OCI-M2 (cell line): ENCODE results near the gene WFDC12.

ENCODE experiments used
- DNase-seq: peaks from one replicate; lab custom pipeline; 2025; ENCODE audit not compliant: unreplicated experiment; lab: John Stamatoyannopoulos, UW

Gene WFDC12

GRCh38 chr20:45115829-45116228 lies 8.4 kb downstream of the WFDC12 start:
- no peak for DNase-seq

GRCh38 chr20:45115386-45115774 lies 8.9 kb downstream of the WFDC12 start:
- no peak for DNase-seq

- no peak for DNase-seq
These were observed 9.5 kb downstream of the WFDC12 start, which contains the start of gene WFDC5 for GRCh38 chr20:45114465-45115385. Gene WFDC5 (minus strand): TSS chr20:45115174. CDS start chr20:45115083, 91 bp downstream.

- no peak for DNase-seq
These were observed 10.4 kb downstream of the WFDC12 start for GRCh38 chr20:45113865-45114264.

GRCh38 chr20:45112754-45113153 lies 11.5 kb downstream of the WFDC12 start:
- DNase-seq: no peak

- no peak for DNase-seq
These were observed 12.3 kb downstream of the WFDC12 start for GRCh38 chr20:45111799-45112471.

GRCh38 chr20:45111285-45111684 lies 13.0 kb downstream of the WFDC12 start:
- no peak for DNase-seq

GRCh38 chr20:45110301-45110700 lies 14.0 kb downstream of the WFDC12 start:
- no peak for DNase-seq

- no peak for DNase-seq
These were observed 14.6 kb downstream of the WFDC12 start for GRCh38 chr20:45109634-45110033.

GRCh38 chr20:45105317-45105716 lies 18.9 kb downstream of the WFDC12 start:
- no peak for DNase-seq

- no peak for DNase-seq
These were observed 19.5 kb downstream of the WFDC12 start for GRCh38 chr20:45104786-45105185.

GRCh38 chr20:45103072-45103471 lies 21.2 kb downstream of the WFDC12 start:
- DNase-seq: no peak

- DNase-seq: no peak
These were observed 22.9 kb downstream of the WFDC12 start for GRCh38 chr20:45101333-45101850.

GRCh38 chr20:45100563-45101245 lies 23.6 kb downstream of the WFDC12 start, which contains the start of gene KCNS1:
Gene KCNS1 (minus strand): TSS chr20:45101127. CDS start chr20:45099236, 1,891 bp downstream.
- DNase-seq: no peak

GRCh38 chr20:45098103-45098773 lies 26.0 kb downstream of the WFDC12 start:
- DNase-seq: no peak

- DNase-seq: no peak
These were observed 26.7 kb downstream of the WFDC12 start for GRCh38 chr20:45097485-45098102.

GRCh38 chr20:45096781-45097180 lies 27.5 kb downstream of the WFDC12 start:
- DNase-seq: no peak

- peak; percentile 26 for DNase-seq
These were observed 28.4 kb downstream of the WFDC12 start for GRCh38 chr20:45095805-45096238.

GRCh38 chr20:45094864-45095574 lies 29.2 kb downstream of the WFDC12 start:
- DNase-seq: no peak

GRCh38 chr20:45094201-45094600 lies 30.1 kb downstream of the WFDC12 start:
- DNase-seq: no peak
